NCI-H2081 treated with DMSO at 0.1 percent for 48 hours (cell line): Measurements from ENCODE around the gene MTMR12.

Experiments used
- DNase-seq: peaks from one replicate; lab custom pipeline; 2025; lab: John Stamatoyannopoulos, UW

Gene MTMR12

GRCh38 chr5:32190095-32190494 is 122.6 kb downstream of the MTMR12 start:
- DNase-seq, result no peak

- DNase-seq, result no peak
These were observed 125.1 kb downstream of the MTMR12 start for GRCh38 chr5:32187675-32188074.

- no peak for DNase-seq
These were observed 130.2 kb downstream of the MTMR12 start for GRCh38 chr5:32182463-32183063.
